Measurements from ENCODE around the gene TIAL1.
"Not testable (repeated sequence)": the region's sequence is repeated elsewhere in the genome, so short reads cannot be mapped to it uniquely, and the experiment has no call there.

TIAL1 gene

DNA sequence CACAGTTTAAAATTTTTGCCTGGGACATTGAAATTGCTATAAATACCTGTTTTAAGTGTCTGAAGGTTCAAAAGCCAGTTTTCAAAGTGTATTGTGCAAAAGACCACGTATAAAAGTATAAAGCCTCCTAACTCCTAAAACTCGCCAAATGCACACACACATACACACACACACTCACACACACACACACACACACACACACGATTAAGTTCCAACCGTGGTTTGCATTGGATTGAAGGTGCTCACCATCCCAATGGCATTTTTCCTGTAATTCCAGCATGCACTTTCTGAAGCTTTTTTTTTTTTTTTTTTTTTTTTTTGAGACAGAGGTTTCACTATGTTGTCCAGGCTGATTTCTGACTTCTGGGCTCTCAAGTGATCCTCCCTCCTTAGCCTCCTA lies 51.5 kb downstream of the TIAL1 start:
- DNase-seq, result no peak

DNA sequence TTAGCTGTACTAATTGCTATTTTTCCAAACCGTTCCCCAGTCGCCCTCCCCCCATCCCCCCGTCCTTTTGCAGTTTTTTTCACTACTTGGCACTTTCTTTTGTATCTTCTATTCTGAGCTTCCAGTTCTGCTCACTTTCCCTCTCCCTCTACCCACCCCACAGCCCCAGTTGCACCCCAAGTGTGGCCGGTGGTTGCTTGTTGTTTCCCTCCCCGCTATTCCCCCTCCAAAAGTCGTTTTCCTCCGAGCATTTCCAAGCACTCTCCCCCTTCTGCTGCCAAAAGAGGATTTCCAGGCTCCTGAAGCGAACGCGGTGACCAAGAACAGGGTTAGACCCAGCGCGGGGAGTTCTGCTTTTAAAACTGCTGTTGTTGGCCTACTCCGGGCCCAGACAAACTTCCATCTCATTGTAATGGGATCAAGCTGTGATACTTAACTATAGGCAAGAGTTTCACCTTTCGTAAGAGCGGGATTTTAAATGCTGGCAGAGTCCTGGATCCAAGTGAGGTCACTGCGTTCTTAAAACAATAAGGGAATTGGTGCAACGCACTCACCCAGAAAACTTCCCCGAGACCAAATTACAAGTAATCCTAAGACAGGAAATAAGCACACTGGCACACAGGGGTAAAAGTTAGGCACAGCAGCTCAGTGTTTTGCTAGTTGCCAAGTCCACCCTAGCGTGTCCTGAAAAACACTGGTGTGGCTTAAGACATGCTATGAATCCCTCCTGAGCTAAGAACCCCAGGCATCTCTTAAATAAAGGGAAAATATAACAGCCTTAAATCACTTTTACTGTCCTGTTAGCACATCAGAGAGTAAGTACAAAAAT lies 52.7 kb downstream of the TIAL1 start:
- DNase-seq, result no peak

DNA sequence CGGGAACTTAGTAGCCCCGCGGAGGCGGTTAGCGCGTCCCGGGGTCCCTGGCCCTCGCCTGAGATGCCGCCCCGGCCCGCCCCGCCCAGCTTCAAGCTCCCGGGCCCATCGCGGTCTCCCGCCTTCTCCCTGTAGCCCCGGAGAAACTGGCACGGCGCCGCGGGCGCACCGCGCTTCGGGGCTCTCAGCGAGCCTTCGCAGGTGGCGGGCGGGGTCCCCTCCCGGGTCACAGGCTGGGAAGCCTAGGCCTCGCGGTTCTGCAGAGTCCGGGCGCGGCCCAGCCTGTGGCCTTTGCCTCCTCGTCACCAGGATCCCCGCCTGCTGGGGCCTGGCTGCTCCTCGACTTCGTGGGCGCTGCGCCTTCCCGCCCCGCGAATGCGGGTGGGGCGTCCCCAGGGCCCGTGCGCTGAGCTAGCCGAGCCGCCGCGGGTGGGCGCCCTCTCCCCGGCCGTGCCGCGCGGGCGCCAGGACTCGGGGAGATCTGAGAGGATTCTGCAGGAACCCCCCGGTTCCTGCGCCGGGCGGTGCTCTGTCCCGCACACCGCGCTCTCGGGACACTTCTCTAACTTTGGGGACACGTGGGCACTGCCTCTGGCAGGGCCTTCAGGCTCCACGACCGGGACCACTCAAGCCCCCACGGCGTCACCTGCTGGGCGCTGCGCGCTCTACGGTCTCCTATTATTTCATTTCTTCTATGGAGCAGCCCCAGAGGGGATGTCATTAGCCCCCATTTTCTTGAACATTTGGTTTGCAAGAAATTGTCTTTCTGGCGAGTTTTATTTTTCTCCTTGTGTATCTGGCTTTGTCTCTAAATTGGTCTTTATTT lies 53.6 kb downstream of the TIAL1 start:
- DNase-seq, result peak; percentile 88

DNA sequence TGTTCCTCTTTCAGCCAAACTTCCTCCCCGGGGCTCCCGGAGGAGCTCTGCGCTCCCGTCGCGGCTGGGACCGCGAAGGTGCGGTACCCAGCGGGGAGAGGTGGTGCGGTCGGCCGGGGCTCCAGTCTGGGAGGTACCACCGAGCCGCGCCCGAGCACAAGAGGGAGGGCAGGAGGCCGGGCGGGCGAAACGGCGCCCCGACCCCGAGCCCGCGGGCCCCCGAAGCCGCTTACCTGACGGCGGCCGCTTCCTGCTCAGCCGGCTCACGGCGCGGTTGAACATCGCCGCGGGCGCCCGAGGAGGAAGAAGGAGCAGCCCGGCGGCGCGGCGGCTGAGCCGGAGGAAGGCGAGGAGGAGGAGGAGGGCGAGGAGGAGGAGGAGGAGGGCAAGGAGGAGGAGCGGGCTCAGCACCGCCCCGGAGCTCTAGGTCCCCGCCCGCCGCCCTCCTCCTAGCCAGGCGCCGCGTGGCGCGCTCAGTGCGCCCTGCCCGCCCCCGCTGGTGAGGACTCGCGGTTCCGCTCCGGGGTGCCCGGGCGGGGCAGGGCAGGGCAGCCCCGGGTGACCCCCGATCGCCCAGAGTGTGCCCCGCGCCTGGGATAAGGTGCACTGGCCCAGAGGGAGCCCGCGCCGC lies 54.3 kb downstream of the TIAL1 start, which contains the start of gene RGS10:
Gene RGS10, minus strand, starts transcription at position 363 of the 631 bp plus-strand sequence. Its CDS starts 81 bp downstream, at position 282.
- peak; percentile 69 for DNase-seq

DNA sequence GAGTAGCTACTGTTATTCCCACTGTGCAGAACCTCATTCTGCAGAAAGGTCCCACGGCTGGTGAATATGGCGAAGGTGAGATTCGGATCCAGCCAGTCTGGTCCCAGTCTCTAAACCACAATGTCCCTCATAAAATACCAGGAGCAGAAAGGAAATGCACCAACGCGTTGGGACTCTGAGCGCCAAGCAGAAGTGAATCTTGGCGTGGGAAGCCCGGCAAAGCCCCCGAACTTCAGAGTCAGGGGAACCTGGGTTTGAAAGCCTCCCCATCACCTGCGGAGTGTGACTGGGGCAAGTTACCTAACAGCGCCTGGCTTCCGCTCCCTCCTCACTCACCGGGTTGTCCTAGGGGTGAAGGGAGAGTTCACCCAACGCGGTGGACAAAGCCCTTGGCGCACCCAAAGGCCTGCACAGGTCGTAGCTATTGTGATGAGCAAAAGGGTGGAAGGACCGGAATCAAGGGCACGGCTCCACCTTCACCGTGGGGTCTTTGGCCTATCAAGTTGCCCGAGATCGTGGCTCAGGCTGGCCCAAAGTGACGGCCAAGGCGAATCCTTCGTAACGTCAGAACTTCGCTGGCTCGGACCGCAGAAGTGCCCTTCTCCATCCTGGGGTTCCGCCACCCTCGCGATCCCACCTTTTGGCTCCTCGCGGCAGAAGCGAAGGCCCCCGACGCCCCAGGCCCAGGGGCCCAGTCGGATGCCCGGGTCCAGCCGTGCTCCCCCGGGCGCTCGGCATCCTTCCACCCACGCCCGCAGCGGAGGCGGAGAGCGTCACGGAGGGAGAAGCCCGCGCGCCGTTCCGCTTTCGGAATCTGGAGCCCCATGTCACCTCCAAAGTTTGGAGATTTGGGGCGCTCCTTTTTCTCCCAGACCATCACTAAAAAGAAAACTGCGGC lies 55.1 kb downstream of the TIAL1 start:
- no peak for DNase-seq

DNA sequence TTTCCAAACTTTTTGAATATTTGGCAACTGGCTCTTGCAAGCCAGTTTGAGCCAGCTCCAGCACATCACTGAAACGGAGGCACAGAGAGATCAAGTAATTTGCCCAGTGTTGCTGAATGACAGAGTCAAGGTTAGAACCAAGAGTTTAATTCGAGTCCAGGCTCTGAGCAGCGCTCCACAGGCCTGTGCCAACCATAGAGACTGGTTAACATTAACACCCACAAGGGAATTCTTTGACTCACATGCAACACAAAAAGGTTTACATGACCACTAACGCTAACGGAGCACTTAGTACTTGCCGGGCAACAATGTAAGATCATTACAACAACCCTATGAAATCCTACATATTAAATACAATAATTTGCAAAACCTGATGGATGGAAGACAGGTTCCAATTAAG lies 55.7 kb downstream of the TIAL1 start:
- no peak for DNase-seq

DNA sequence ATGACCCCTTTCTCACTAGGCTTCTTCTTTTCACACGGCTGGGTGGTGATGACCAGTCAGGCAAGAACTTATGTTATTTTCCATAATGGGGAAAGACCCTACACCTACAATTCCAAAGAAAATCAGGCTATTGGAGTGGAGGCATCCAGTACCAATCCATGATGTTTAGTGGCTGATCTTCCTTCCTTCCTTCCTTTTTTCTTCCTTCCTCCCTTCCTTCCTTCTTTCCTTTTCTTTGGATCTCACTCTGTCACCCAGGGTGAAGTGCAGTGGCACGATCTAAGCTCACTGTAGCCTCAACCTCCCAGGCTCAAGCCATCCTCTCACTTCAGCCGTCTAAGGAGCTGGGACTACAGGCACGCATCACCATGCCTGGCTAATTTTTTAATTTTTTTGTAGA lies 56.7 kb downstream of the TIAL1 start:
- DNase-seq, result no peak

DNA sequence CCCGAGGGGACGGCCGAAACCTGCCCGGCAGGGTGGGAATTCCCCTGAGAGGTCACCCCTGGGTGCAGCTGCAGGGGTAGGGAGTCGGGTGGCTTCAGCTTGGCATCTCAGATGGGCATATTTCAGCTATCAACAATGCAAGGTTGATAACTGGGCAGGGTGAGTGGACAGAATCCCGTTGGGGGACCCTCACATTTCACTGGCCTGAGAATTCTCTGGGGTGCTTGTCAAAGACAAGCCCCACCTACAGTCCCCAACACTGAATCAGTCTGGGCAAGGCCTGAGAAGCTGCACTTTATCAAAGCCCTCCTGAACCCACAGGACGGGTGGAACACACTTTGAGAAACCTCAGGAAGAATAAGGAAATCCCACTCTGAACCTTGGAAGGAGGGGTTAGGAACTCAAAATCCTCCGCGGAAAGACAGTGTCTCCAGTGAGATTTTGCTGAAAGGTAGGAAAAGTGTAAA lies 57.4 kb downstream of the TIAL1 start:
- no peak for DNase-seq

DNA sequence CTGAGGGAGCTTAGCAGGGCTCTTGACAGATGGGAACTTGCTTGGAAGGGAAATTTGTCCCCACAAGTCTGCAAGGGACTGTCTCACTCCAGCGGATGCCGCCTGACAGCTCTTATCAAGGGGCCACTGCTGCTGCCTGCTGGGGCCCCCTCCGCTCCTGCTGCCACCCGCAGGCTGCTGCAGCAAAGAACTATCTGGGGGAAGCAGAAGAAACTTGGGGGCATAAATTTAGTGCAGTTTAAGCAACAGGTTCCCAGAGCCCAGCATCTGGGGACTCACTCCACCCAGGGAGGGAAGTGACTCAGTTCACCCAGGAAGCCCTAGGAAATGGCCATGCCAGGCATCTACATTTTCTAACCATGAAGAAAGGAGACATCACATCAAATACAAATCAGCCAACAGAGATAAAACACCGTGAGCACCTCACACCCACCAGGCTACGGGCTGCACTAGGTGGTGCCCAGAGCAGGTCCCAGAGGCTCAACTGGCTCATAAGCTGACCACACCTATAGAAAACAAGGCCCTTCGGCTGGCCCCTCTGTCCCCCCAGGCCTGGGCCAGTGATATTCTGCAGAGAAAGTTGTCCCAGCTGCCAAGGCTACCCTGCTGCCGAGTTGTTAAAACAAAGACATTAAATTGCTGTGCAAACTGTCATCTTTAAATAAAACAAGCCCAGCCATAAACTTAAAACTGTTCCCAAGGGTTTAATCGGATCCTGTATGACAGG lies 58.0 kb downstream of the TIAL1 start:
- no peak for DNase-seq

DNA sequence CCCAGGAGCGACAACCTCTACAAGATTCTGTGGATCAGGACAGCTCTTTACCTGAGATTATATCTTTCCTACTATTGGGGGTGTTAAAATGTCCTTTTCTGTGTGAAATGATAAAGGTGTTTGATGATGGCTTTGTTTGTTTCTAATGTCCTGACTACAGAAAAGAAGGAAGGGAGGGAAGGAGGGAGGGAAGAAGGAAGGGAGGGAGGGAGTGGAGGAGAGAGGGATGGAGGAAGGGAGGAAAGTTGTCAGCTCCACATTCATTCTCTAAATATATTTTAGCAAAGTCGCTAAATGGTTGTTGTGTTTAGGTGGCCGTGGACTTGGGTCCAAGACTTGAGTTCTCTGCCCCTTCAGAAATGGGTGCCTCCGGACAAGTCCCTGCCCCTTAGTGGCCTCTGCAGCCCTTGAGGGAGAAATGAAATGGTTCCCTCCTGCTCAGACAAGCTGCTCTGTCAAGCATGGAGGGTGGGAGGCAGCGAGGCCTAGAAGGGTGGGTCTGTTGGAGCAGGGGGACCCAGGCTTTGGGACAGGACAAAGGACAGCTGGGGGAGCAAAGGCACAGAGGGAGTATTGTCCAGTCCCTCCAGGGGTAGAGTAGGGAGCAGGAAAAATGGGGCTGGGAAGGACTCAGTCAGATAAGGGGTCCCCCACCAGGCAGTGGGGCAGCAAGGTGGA lies 58.7 kb downstream of the TIAL1 start:
- no peak for DNase-seq

DNA sequence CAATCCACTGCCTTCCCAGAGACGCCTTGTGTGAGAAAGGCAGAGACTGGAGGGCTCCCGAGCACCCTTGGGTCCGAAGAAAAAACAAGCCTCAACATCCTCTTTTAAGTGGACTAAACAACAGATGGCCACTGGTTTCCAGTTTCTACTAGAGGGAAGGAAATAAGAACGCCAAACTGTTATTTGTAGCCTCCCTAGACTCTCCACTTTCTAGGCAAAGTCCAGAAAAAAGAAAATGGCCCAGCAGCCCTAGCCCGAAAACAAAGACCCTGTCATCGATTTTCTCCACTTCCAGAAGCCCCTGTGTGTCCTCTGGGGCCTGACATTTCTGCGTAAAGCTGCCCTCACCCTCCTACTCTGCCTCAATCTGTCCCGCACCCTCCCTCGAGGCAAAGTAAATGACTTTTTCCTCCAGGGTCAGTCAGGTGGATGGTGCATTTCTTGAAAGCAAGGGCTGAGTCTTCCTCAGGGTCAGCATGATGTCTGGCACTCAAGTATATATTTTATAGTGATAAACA lies 60.2 kb downstream of the TIAL1 start:
- no peak for DNase-seq

DNA sequence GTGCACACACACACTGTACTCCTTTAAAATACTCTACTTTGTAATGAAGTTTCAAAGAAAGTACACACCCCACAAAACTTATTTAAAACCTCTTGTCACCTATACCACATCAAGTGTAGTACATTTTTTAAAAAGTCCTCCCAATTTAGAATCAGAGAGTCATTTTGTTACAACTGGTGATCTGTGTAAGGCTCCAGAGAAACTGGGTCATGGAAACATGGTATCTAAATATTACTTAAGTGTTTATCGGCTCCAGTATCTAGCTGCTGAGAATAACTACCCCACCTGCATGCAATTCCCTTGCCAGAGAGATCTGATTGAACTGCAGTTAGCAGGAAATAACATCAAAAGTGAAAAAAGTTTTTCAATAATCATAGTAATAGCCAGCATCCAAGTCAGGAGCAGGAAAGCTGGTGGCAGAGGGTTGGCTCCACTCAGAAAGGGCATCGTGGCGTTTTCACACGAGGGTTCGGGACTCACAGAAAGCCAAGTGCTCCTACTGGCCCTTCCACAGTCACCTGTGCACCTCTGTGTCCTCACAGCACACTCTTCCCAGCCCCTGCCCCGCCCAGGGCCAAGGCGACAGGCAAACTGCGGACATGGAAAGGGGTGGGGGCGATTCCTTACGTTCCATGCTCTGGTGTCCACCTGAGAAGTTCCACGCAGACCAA lies 60.8 kb downstream of the TIAL1 start:
- no peak for DNase-seq

DNA sequence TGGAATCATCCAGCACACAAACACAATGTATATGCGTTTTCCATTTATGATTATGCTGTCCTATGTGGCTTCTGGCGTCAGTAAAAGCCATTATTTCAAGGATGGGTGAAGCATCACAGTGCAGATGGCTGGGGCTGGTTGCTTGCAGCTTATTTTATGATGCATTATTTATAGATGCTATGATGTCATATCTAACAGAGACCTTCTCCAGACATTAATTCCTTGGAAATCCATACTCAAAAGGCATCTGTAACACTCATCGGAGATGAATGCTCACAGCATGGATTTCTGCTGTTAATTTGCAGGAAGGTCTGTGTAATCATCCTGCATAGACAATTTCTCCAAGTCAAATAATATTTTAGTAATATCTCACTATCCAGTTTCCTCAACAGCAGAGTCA lies 61.5 kb downstream of the TIAL1 start:
- no peak for DNase-seq

DNA sequence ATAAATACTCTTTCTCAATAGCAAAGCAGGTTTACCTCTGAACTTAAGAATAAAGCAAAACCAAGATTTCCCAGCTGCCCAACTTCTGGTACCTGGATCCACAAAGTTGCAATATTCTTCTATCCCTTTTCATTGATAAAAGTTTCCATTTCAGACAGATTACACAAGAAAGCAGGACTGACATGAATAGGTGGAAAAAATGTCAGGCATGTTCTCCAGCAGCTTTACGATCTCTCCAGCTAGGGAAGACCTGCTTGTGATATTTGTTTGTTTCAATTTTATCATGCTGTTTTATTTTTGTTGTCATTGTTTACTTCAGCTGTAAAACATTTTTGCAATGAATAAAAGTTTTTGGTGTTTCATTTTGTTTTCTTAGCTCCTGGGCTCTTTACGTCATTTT lies 63.3 kb downstream of the TIAL1 start:
- no peak for DNase-seq

DNA sequence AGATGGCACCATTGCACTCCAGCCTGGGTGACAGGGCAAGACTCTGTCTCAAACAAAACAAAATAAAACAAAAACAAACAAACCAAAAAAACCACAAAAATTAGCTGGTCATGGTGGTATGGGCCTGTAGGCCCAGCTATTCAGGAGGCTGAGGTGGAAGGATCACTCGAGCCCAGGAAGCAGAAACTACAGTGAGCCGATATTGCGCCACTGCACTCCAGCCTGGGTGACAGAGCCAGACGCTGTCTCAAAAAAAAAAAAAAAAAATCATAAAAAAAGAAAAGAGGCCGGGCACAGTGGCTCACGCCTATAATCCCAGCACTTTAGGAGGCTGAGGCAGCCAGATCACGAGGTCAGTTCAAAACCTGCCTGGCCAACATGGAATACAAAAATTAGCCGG lies 64.0 kb downstream of the TIAL1 start:
- DNase-seq, result not testable (repeated sequence)

DNA sequence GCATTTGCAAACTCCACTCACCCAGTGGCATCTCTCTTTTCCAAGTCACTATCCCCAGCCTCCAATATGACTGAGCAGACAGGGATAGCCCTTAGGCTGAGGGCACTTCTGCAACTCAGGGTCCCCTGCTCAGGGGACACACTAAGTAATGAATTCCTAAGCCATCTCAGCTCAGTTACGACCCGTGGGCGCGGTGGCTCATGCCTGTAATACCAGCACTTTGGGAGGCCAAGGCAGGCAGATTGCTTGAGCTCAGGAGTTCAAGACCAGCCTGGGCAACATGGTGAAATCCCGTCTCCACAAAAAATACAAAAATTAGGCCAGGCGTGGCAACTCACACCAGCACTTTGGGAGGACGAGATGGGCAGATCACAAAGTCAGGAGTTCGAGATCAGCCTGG lies 64.5 kb downstream of the TIAL1 start:
- not testable (repeated sequence) for DNase-seq

DNA sequence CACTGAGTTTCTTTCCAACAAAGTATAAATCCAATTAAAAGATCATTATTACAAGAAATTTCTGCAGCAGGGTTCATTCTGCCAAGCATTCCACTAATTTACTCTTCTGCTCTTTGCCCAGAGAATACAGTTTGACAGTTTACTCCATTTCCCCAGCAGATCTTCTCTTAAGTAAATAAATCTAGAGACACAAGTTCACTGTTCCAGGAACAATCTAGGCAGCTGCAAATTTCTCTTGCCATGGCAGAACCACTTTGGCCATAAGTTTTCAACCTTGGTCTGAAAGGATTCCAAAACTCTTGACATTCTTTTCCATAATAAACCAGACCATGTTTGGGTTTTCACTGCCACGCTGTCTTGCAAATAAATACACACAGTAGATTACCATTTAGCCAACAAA lies 65.7 kb downstream of the TIAL1 start:
- no peak for DNase-seq

DNA sequence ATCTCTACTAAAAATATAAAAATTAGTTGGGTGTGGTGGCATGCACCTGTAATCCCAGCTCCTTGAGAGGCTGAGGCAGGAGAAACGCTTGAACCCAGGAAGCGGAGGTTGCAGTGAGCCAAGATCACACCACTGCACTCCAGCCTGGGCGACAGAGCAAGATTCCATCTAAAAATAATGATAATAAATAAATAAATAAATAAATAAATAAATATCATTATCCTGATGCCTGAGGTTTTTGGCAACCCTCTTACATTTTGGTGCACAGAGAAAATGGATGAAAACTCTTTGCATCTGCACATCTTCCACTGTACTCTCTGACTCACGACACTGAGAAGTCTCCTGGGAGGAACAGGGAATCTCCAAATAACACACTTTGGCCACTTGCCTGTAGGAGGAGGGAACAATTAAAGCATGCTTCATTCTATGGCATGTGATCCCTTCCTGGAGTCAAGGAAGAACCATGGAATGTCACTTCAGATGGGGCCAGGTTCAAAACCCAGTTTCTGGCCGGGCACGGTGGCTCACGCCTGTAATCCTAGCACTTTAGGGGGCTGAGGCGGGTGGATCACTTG lies 68.0 kb downstream of the TIAL1 start:
- not testable (repeated sequence) for DNase-seq

DNA sequence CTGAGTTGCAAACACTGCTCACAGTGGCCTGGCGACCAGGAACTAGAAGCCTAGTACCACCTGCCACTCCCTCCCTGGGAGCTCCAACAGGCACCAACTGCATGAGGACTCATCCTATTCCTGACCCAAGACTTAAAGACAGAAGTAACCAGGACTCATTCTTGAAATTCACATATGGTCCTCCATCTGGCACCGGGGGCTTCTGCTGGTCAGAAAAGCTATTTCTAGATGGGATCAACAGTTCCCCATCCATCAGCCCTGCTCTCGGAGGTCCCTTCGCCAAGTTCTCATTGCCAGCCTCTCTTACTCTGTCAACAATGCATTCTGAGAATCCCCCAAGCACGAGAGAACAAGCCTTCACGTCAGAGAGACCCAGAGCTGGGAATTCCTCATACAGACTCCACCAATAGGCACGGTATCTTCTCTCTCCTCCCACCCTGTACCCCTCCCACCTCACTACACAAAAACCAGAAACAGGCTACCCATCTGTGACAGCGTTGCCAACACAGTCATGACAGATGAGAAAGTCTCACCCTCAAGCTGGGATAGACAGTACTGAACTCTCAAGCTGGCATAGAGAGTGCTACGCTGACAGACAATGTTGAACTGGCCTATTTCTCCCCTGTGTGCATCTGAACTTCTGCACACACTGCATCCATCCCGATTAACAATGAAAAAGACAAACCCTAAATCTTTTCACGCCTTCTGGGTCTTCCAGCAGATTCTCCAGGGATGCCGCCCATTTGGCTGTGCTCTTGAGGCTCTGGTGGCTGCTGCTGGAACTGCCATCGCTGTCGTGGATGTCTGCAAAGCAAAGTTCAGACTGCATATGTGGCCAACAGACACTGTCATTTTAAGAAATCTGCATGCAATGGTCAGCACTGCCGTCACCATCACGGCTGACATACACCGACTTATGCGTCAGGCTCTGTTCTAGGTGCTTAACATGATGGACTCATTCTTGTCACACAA lies 69.9 kb downstream of the TIAL1 start:
- DNase-seq, result no peak

Data from KG1 (cell line).